GM12892 (cell line): ENCODE data around the gene TF.

Source experiments
- DNase-seq: peaks from one replicate; pipeline ENCODE4 v3.0.0; 2011; ENCODE audit not compliant: insufficient read length
- FAIRE-seq: peaks from 2 replicates; lab custom pipeline; 2011; peaks lifted over from hg19 to GRCh38; lab: Jason Lieb, UNC
- POLR2A ChIP-seq: IDR thresholded peaks from 2 replicates; pipeline ENCODE4 v1.6.1; 2011; ENCODE audit warnings: low read depth, low read length, control low read depth
- POLR2AphosphoS5 ChIP-seq: IDR thresholded peaks from 2 replicates; pipeline ENCODE4 v1.6.1; 2011; ENCODE audit warnings: low read depth, low read length, control low read depth
- TAF1 ChIP-seq: IDR thresholded peaks from 2 replicates; pipeline ENCODE4 v1.6.1; 2011; ENCODE audit warnings: low read depth, mild to moderate bottlenecking, control low read depth, low read length, borderline replicate concordance

The TF gene

GRCh38 chr3:133833267-133833666, 87.1 kb downstream of the TF start:
- FAIRE-seq, result no peak
- no peak for TF ChIP-seq TAF1
- no peak for TF ChIP-seq POLR2AphosphoS5
- TF ChIP-seq POLR2A, result no peak
- no peak for DNase-seq

- no peak for DNase-seq
- no peak for TF ChIP-seq POLR2AphosphoS5
- FAIRE-seq, result no peak
These were observed 87.9 kb downstream of the TF start for GRCh38 chr3:133833880-133834620.

GRCh38 chr3:133834621-133835417, 88.6 kb downstream of the TF start:
- FAIRE-seq (no peak), DNase-seq (no peak)
- TF ChIP-seq TAF1 (no peak), POLR2A (no peak), POLR2AphosphoS5 (no peak)

- FAIRE-seq, result no peak
- DNase-seq, result no peak
- TF ChIP-seq POLR2A, result no peak
- no peak for TF ChIP-seq TAF1
- no peak for TF ChIP-seq POLR2AphosphoS5
These were observed 89.2 kb downstream of the TF start for GRCh38 chr3:133835418-133835743.

GRCh38 chr3:133835961-133836360, 89.8 kb downstream of the TF start:
- DNase-seq, result no peak
- FAIRE-seq, result no peak
- no peak for TF ChIP-seq TAF1
- TF ChIP-seq POLR2A, result no peak
- TF ChIP-seq POLR2AphosphoS5, result no peak

GRCh38 chr3:133836497-133837158, 90.4 kb downstream of the TF start:
- no peak for DNase-seq
- TF ChIP-seq TAF1 (no peak), POLR2A (no peak), POLR2AphosphoS5 (no peak)
- no peak for FAIRE-seq

- TF ChIP-seq POLR2A (no peak), TAF1 (no peak), POLR2AphosphoS5 (no peak)
- FAIRE-seq (no peak), DNase-seq (no peak)
These were observed 91.5 kb downstream of the TF start for GRCh38 chr3:133837487-133838295.

- TF ChIP-seq POLR2AphosphoS5, result no peak
- no peak for TF ChIP-seq TAF1
- TF ChIP-seq POLR2A, result no peak
- DNase-seq (no peak), FAIRE-seq (no peak)
These were observed 92.2 kb downstream of the TF start for GRCh38 chr3:133838296-133838789.

- no peak for FAIRE-seq
- TF ChIP-seq TAF1 (no peak), POLR2A (no peak), POLR2AphosphoS5 (no peak)
- no peak for DNase-seq
These were observed 93.0 kb downstream of the TF start for GRCh38 chr3:133838916-133839800.

GRCh38 chr3:133840055-133840737, 94.0 kb downstream of the TF start:
- no peak for TF ChIP-seq TAF1
- no peak for TF ChIP-seq POLR2A
- no peak for TF ChIP-seq POLR2AphosphoS5
- DNase-seq, result no peak
- no peak for FAIRE-seq
